IMR-90 (cell line): ENCODE data around the gene PLCD4. TPM values are rescaled to one million over a fixed set of nuclear protein-coding genes. Genes with fewer than 3 reads are reported as not detected.

Experiments used
- ATAC-seq: fragments of 200-7000 bp; cut with Tn5 transposase; 2 replicates; pipeline ENCODE4 v1.9.1; 2020; ENCODE audit warnings: low read depth, mild to moderate bottlenecking, moderate library complexity
- BruUV-seq: library from RNA; stranded (reverse); fragments of 400-500 nt; replicated peaks from 2 replicates; lab custom pipeline; 2021; lab: Mats Ljungman, UMichigan
- CTCF ChIA-PET: fragments of 300-600 bp; formaldehyde crosslinking; extraction: SDS; loops from one replicate; lab custom pipeline; 2021; ENCODE audit warnings: antibody characterized with exemption; lab: Yijun Ruan, JAX
- POLR2A ChIA-PET: fragments of 300-600 bp; sonication (Branson Sonifier 250); formaldehyde crosslinking; loops from one replicate; lab custom pipeline; 2022; ENCODE audit warnings: antibody characterized with exemption; ENCODE audit not compliant: unreplicated experiment; lab: Charles Lee
- DNase-seq: peaks from one replicate; pipeline ENCODE4 v3.0.0; 2013
- H2AFZ ChIP-seq: replicated peaks from 2 replicates; pipeline ENCODE3; 2013; ENCODE audit warnings: low read length, mild to moderate bottlenecking; ENCODE audit not compliant: poor library complexity
- H2AK5ac ChIP-seq: 2 replicates; pipeline ENCODE4 v1.6.1; 2013; ENCODE audit warnings: low read depth, low read length, inconsistent platforms
- H2AK9ac ChIP-seq: replicated peaks from 2 replicates; pipeline ENCODE3; 2013; ENCODE audit warnings: mild to moderate bottlenecking, low read depth, low read length, moderate library complexity; ENCODE audit not compliant: poor library complexity
- H2BK120ac ChIP-seq: 2 replicates; pipeline ENCODE4 v1.6.1; 2013; ENCODE audit warnings: low read depth, low read length, inconsistent platforms
- H2BK15ac ChIP-seq: 3 replicates; pipeline ENCODE4 v1.6.1; 2013; ENCODE audit warnings: low read depth, low read length, inconsistent platforms
- H2BK20ac ChIP-seq: 2 replicates; pipeline ENCODE4 v1.6.1; 2013; ENCODE audit warnings: low read depth, mild to moderate bottlenecking, inconsistent platforms, low read length, moderate library complexity
- H2BK5ac ChIP-seq: 2 replicates; pipeline ENCODE4 v1.6.1; 2013; ENCODE audit warnings: mild to moderate bottlenecking, low read depth, low read length, inconsistent platforms; ENCODE audit not compliant: poor library complexity, severe bottlenecking
- H3K14ac ChIP-seq: replicated peaks from 2 replicates; pipeline ENCODE4 v1.6.1; 2013; ENCODE audit warnings: low read depth, low read length, inconsistent platforms
- H3K18ac ChIP-seq: 2 replicates; pipeline ENCODE4 v1.6.1; 2013; ENCODE audit warnings: low read depth, low read length, control low read depth
- H3K23ac ChIP-seq: 2 replicates; pipeline ENCODE4 v1.6.1; 2013; ENCODE audit warnings: low read depth, low read length, inconsistent platforms
- H3K27ac ChIP-seq: 2 replicates; pipeline ENCODE4 v1.5.1; 2013; ENCODE audit warnings: mild to moderate bottlenecking, control low read depth, low read length; ENCODE audit not compliant: insufficient read depth
- H3K27me3 ChIP-seq: 2 replicates; pipeline ENCODE4 v1.6.1; 2013; ENCODE audit warnings: low read length; ENCODE audit not compliant: control insufficient read depth, insufficient read depth
- H3K36me3 ChIP-seq: 2 replicates; pipeline ENCODE4 v1.6.1; 2013; ENCODE audit warnings: low read length, mixed read lengths; ENCODE audit not compliant: control insufficient read depth, insufficient read depth
- H3K4ac ChIP-seq: 2 replicates; pipeline ENCODE4 v1.6.1; 2013; ENCODE audit warnings: low read depth, low read length, inconsistent platforms
- H3K4me1 ChIP-seq: 2 replicates; pipeline ENCODE4 v1.6.1; 2013; ENCODE audit warnings: low read length, mixed read lengths; ENCODE audit not compliant: control insufficient read depth, insufficient read depth
- H3K4me2 ChIP-seq: 2 replicates; pipeline ENCODE4 v1.6.1; 2013; ENCODE audit warnings: low read depth, mild to moderate bottlenecking, control low read depth, low read length, moderate library complexity
- H3K4me3 ChIP-seq: 2 replicates; pipeline ENCODE4 v1.5.1; 2013; ENCODE audit warnings: low read depth, mild to moderate bottlenecking, control low read depth, low read length, moderate library complexity; ENCODE audit not compliant: insufficient read depth
- H3K56ac ChIP-seq: 2 replicates; pipeline ENCODE4 v1.6.1; 2013; ENCODE audit warnings: low read length, inconsistent platforms; ENCODE audit not compliant: insufficient read depth; ENCODE audit errors: extremely low read depth
- H3K79me1 ChIP-seq, 2 experiments: 2 replicates each; pipeline ENCODE4 v1.6.1; 2013; ENCODE audit warnings: low read length in 2 of 2, inconsistent platforms in 1 of 2, low read depth in 1 of 2
- H3K9ac ChIP-seq: 2 replicates; pipeline ENCODE4 v1.6.1; 2013; ENCODE audit warnings: low read depth, low read length, control low read depth
- H3K9me1 ChIP-seq: 2 replicates; pipeline ENCODE4 v1.6.1; 2013; ENCODE audit warnings: low read length, inconsistent platforms; ENCODE audit not compliant: insufficient read depth
- H3K9me3 ChIP-seq: 2 replicates; pipeline ENCODE4 v1.6.1; 2013; ENCODE audit warnings: low read length; ENCODE audit not compliant: control insufficient read depth, insufficient read depth
- H4K20me1 ChIP-seq: 2 replicates; pipeline ENCODE4 v1.6.1; 2013; ENCODE audit warnings: low read length, inconsistent platforms; ENCODE audit not compliant: insufficient read depth
- H4K5ac ChIP-seq: 2 replicates; pipeline ENCODE4 v1.6.1; 2013; ENCODE audit warnings: mild to moderate bottlenecking, low read depth, low read length, control low read depth
- H4K8ac ChIP-seq, 2 experiments: 2 replicates each; pipeline ENCODE4 v1.6.1; 2013; ENCODE audit warnings: low read depth in 2 of 2, low read length in 2 of 2, control low read depth in 1 of 2, inconsistent platforms in 1 of 2
- H4K91ac ChIP-seq: 2 replicates; pipeline ENCODE4 v1.6.1; 2013; ENCODE audit warnings: low read depth, low read length, inconsistent platforms; ENCODE audit not compliant: insufficient read depth
- BHLHE40 ChIP-seq: fragments of 150-350 bp; IDR thresholded peaks from 2 replicates; pipeline ENCODE4 v1.6.1; 2016; ENCODE audit warnings: mild to moderate bottlenecking, low read depth, low read length
- CEBPB ChIP-seq: IDR thresholded peaks from 2 replicates; pipeline ENCODE4 v1.6.1; 2012; ENCODE audit warnings: low read depth, low read length, improper control_type of control experiment
- CHD1 ChIP-seq: IDR thresholded peaks from 2 replicates; pipeline ENCODE4 v1.6.1; 2012; ENCODE audit warnings: low read depth, low read length, improper control_type of control experiment
- CTCF ChIP-seq: conservative IDR thresholded peaks from 2 replicates; pipeline ENCODE4 v1.5.1; 2012; ENCODE audit warnings: mild to moderate bottlenecking, low read depth, low read length, improper control_type of control experiment
- ELK1 ChIP-seq: fragments of 150-350 bp; IDR thresholded peaks from 2 replicates; pipeline ENCODE4 v1.6.1; 2016; ENCODE audit warnings: low read depth, mild to moderate bottlenecking, low read length, moderate library complexity, borderline replicate concordance
- FOS ChIP-seq: fragments of 150-350 bp; IDR thresholded peaks from 2 replicates; pipeline ENCODE4 v1.6.1; 2016; ENCODE audit warnings: low read depth, low read length
- MAFK ChIP-seq: IDR thresholded peaks from 2 replicates; pipeline ENCODE4 v1.6.1; 2012; ENCODE audit warnings: low read depth, low read length, improper control_type of control experiment
- MAZ ChIP-seq: IDR thresholded peaks from 2 replicates; pipeline ENCODE4 v1.6.1; 2012; ENCODE audit warnings: low read depth, mild to moderate bottlenecking, low read length, improper control_type of control experiment, moderate library complexity, borderline replicate concordance
- MXI1 ChIP-seq: IDR thresholded peaks from 2 replicates; pipeline ENCODE4 v1.6.1; 2012; ENCODE audit warnings: low read depth, mild to moderate bottlenecking, low read length, moderate library complexity, borderline replicate concordance
- NFE2L2 ChIP-seq: fragments of 150-350 bp; IDR thresholded peaks from 2 replicates; pipeline ENCODE4 v1.6.1; 2016; ENCODE audit warnings: low read depth, mild to moderate bottlenecking, low read length
- POLR2A ChIP-seq: IDR thresholded peaks from 2 replicates; pipeline ENCODE4 v1.6.1; 2012; ENCODE audit warnings: mild to moderate bottlenecking, low read depth, low read length
- RAD21 ChIP-seq: IDR thresholded peaks from 2 replicates; pipeline ENCODE4 v1.6.1; 2012; ENCODE audit warnings: low read length, improper control_type of control experiment
- RCOR1 ChIP-seq: IDR thresholded peaks from 2 replicates; pipeline ENCODE4 v1.6.1; 2012; ENCODE audit warnings: mild to moderate bottlenecking, low read length, improper control_type of control experiment; ENCODE audit not compliant: insufficient replicate concordance
- RFX5 ChIP-seq: IDR thresholded peaks from 2 replicates; pipeline ENCODE4 v1.8.0; 2012; ENCODE audit warnings: low read depth, mild to moderate bottlenecking, low read length, moderate library complexity
- SMC3 ChIP-seq: fragments of 150-350 bp; IDR thresholded peaks from 2 replicates; pipeline ENCODE4 v1.6.1; 2016; ENCODE audit warnings: low read depth, mild to moderate bottlenecking, antibody characterized with exemption, low read length, moderate library complexity
- USF2 ChIP-seq: fragments of 150-350 bp; IDR thresholded peaks from 2 replicates; pipeline ENCODE4 v1.6.1; 2017; ENCODE audit warnings: mild to moderate bottlenecking, antibody characterized with exemption, low read length, low read depth
- WGBS, 2 experiments: methylation state at CpG; one replicate each; pipeline versions ENCODE4 v1.1.5 to v1.1.7; 2013; ENCODE audit warnings: missing lambda C conversion rate in 2 of 2; ENCODE audit not compliant: insufficient read length in 1 of 2; ENCODE audit errors: extremely low coverage in 2 of 2; 5-methylcytosine and 5-hydroxymethylcytosine counted together
- dilution Hi-C: fragments of 300-500 bp; cut with HindIII; formaldehyde crosslinking; loops from one replicate; pipeline ENCODE4 v1.14.3; 2018; ENCODE audit warnings: low sequenced_read_pairs; ENCODE audit not compliant: unreplicated experiment
- in situ Hi-C: fragments of 300-500 bp; cut with MboI; formaldehyde crosslinking; loops from 3 replicates; pipeline ENCODE4 v1.14.3; 2019; ENCODE audit warnings: low sequenced_read_pairs, inconsistent platforms, mixed read lengths
- intact Hi-C: fragments of 100-400 bp; cut with micrococcal nuclease; formaldehyde crosslinking; loops from 2 replicates; pipeline ENCODE4 v1.10.0; 2022
- polyA plus RNA-seq, 3 experiments: library from polyadenylated mRNA; depleted of rRNA; stranded (reverse); fragments of >200 nt; gene quantifications; 2 replicates each; pipeline ENCODE4 v1.2.3, GENCODE V29; 2012; ENCODE audit warnings: low replicate concordance in 1 of 3
- total RNA-seq: library from RNA; depleted of rRNA; stranded (reverse); fragments of >200 nt; gene quantifications from 2 replicates; pipeline ENCODE4 v1.2.3, GENCODE V29; 2012

PLCD4 gene
- total and polyA plus RNA-seq, 2 of the 4 experiments (the other 2 are of a cell fraction) = 1.9 to 2.0 TPM

- H3K9me1 ChIP-seq = peaks cover 8% of the 10 kb centered on the region; the same call in 1 of the 2 replicates
- ChIA-PET CTCF (no interaction called here), POLR2A (no interaction called here)
- no peak overlapping the region for H2BK15ac ChIP-seq
- no peak overlapping the region for H3K4ac ChIP-seq
- TF ChIP-seq CEBPB (no peak), USF2 (no peak), MAZ (no peak), SMC3 (no peak), MAFK (no peak), MXI1 (no peak), RAD21 (no peak), RFX5 (no peak), RCOR1 (no peak), CHD1 (no peak), POLR2A (no peak), ELK1 (no peak), FOS (no peak), NFE2L2 (no peak), CTCF (no peak), BHLHE40 (no peak)
- H2AFZ ChIP-seq = no peak overlapping the region
- H4K20me1 ChIP-seq = no peaks in the 10 kb centered on the region
- H3K18ac ChIP-seq = no peak overlapping the region
- no peak for DNase-seq
- no peak overlapping the region for H4K91ac ChIP-seq
- ATAC-seq = no peak
- H2AK9ac ChIP-seq = no peak overlapping the region
- no peak overlapping the region for H3K9ac ChIP-seq
- no peak overlapping the region for H2AK5ac ChIP-seq
- in situ Hi-C loops = no loop called here
- no peak overlapping the region for H2BK120ac ChIP-seq
- H3K56ac ChIP-seq = no peak overlapping the region
- H3K27me3 ChIP-seq = no peaks in the 10 kb centered on the region
- H3K27ac ChIP-seq = no peak overlapping the region
- intact Hi-C loops = no loop called here
- 96% methylated on average over 18 of the region's 18 CpGs; no CpG with 5 or more reads in 1 of the 2 experiments for WGBS, 2 experiments
- no peak overlapping the region for H4K8ac ChIP-seq
- H3K14ac ChIP-seq = no peak overlapping the region
- no peaks in the 10 kb centered on the region for H3K9me3 ChIP-seq
- no peaks in the 10 kb centered on the region for H3K4me1 ChIP-seq
- H3K36me3 ChIP-seq = peaks cover 64% of the 10 kb centered on the region
- H3K4me3 ChIP-seq = no peak overlapping the region
- H3K23ac ChIP-seq = no peak overlapping the region
- dilution Hi-C loops = no loop called here
- no peak overlapping the region for H2BK20ac ChIP-seq
- H2BK5ac ChIP-seq = no peak overlapping the region
- peaks cover 0 to 4% of the 10 kb centered on the region in 2 experiments; a peak in 2 of 4 replicates for H3K79me1 ChIP-seq
- no peak overlapping the region for H4K5ac ChIP-seq
- H3K4me2 ChIP-seq = no peak overlapping the region
- no TSS peak for BruUV-seq
Measured at GRCh38 chr2:218638372-218638771, 30.7 kb downstream of the PLCD4 start.
